ENCODE data around the gene CIB2. TPM values are rescaled to one million over a fixed set of nuclear protein-coding genes. Genes with fewer than 3 reads are reported as not detected.
A peak's percentile ranks its signal among the peaks of the same experiment; 100 is the strongest.

CIB2 gene
- total RNA-seq, 2 donors from 2014 or later, result 16.7 to 23.0 TPM

GRCh38 chr15:78070049-78070700 is 61.1 kb downstream of the CIB2 start:
- no peaks in the 10 kb centered on the region for H3K36me3 ChIP-seq
- TF ChIP-seq POLR2A (IDR thresholded peaks at IDR 0.05) (no peak), POLR2AphosphoS5 (IDR thresholded peaks at IDR 0.05) (no peak)
- TF ChIP-seq, protein P1, sequence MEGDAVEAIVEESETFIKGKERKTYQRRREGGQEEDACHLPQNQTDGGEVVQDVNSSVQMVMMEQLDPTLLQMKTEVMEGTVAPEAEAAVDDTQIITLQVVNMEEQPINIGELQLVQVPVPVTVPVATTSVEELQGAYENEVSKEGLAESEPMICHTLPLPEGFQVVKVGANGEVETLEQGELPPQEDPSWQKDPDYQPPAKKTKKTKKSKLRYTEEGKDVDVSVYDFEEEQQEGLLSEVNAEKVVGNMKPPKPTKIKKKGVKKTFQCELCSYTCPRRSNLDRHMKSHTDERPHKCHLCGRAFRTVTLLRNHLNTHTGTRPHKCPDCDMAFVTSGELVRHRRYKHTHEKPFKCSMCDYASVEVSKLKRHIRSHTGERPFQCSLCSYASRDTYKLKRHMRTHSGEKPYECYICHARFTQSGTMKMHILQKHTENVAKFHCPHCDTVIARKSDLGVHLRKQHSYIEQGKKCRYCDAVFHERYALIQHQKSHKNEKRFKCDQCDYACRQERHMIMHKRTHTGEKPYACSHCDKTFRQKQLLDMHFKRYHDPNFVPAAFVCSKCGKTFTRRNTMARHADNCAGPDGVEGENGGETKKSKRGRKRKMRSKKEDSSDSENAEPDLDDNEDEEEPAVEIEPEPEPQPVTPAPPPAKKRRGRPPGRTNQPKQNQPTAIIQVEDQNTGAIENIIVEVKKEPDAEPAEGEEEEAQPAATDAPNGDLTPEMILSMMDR (IDR thresholded peaks at IDR 0.05), result no peak
- H3K9me3 ChIP-seq, result no peaks in the 10 kb centered on the region
- intact Hi-C loops (cut with DNase I), result no loop called here
- DNase-seq (ENCODE audit: low spot score), result no peak
- peaks cover 45% of the 10 kb centered on the region for H3K4me1 ChIP-seq (replicated peaks)
- WGBS, result 79% methylated on average over 4 of the region's 4 CpGs
- H3K27ac ChIP-seq, result peak overlapping the region in 1 of 2 donors; percentile 64
- no peak overlapping the region for H3K4me3 ChIP-seq
- H3K27me3 ChIP-seq (replicated peaks; ENCODE audit: insufficient read depth), result no peaks in the 10 kb centered on the region

DNA sequence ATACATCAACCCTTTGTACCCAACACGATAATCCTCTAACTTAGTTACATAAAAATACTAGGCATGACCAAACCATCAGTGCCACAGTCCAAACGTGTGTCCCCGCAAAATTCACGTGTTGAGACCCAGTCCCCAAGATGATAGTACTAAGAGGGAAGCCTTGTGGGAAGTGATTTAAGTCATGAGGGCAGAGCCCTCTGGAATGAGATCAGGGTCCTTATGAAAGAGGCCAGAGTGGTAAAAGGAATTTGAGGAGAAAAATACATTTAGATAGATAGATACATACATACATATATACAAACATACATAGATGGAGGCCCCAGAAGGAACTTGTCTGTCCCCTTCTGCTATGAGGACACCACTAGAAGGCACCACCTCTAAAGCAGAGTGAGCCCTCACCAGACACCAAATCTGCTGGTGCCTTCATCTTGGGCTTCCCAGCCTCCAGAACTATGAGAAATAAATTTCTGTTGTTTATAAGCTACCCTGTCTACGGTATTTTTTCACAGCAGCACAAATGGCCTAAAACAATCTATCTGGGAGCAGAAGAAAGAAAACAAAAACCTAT is 61.7 kb downstream of the CIB2 start:
- Histone ChIP-seq H3K4me1 (replicated peaks) (peaks cover 42% of the 10 kb centered on the region), H3K27ac (peak overlapping the region; percentile 2 to 64), H3K27me3 (replicated peaks; ENCODE audit: insufficient read depth) (no peaks in the 10 kb centered on the region), H3K4me3 (no peak overlapping the region), H3K36me3 (no peaks in the 10 kb centered on the region), H3K9me3 (no peaks in the 10 kb centered on the region)
- intact Hi-C loops (cut with DNase I), result no loop called here
- no peak for DNase-seq (ENCODE audit: low spot score)
- WGBS, result 55% methylated on average over 5 of the region's 5 CpGs
- no peak for TF ChIP-seq POLR2AphosphoS5 (IDR thresholded peaks at IDR 0.05)
- TF ChIP-seq, protein P1 (IDR thresholded peaks at IDR 0.05), result no peak

DNA sequence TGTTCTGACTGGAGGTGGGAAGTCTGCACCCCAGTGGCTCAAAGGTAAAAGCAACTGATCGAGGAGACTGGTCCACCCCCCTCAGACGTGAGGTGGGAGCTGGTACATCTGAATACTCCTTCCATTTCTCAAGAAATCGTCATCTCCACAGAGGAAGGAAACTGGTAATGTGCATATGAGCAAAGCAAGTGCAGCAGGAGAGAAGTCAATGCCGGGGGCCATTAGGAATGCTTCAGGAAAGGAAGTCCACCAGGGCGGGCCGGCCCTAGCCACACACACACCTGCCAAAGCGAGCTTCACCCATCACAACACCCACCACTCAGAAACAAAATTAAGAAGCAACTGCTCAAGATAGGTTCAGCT is 62.2 kb downstream of the CIB2 start:
- H3K4me3 ChIP-seq, result no peak overlapping the region
- 60% methylated on average over 7 of the region's 7 CpGs for WGBS
- intact Hi-C loops (cut with DNase I), result no loop called here

GRCh38 chr15:78067328-78068228 is 63.7 kb downstream of the CIB2 start:
- no peak overlapping the region for H3K4me3 ChIP-seq
- H3K9me3 ChIP-seq, result no peaks in the 10 kb centered on the region
- peak overlapping the region; percentile 56 to 64 for H3K27ac ChIP-seq
- intact Hi-C loops (cut with DNase I), result no loop called here
- whole genome bisulfite sequencing, result 0% methylated on average over 1 of the region's 1 CpG
- H3K4me1 ChIP-seq (replicated peaks), result peaks cover 32% of the 10 kb centered on the region
- no peaks in the 10 kb centered on the region for H3K36me3 ChIP-seq
- TF ChIP-seq POLR2A (IDR thresholded peaks at IDR 0.05), result no peak
- no peak for TF ChIP-seq POLR2AphosphoS5 (IDR thresholded peaks at IDR 0.05)
- TF ChIP-seq, protein P1 (IDR thresholded peaks at IDR 0.05), result no peak
- DNase-seq (ENCODE audit: low spot score), result peak; percentile 21
- no peaks in the 10 kb centered on the region for H3K27me3 ChIP-seq (replicated peaks; ENCODE audit: insufficient read depth)

More for the DNA sequence above, 62.2 kb downstream of the CIB2 start:
- H3K9me3 ChIP-seq, result no peaks in the 10 kb centered on the region
- no peaks in the 10 kb centered on the region for H3K36me3 ChIP-seq
- TF ChIP-seq POLR2AphosphoS5 (IDR thresholded peaks at IDR 0.05) (no peak), POLR2A (IDR thresholded peaks at IDR 0.05) (no peak)
- TF ChIP-seq, protein P1 (IDR thresholded peaks at IDR 0.05), result no peak
- DNase-seq (ENCODE audit: low spot score), result no peak
- peak overlapping the region; percentile 2 to 64 for H3K27ac ChIP-seq
- no peaks in the 10 kb centered on the region for H3K27me3 ChIP-seq (replicated peaks; ENCODE audit: insufficient read depth)
- H3K4me1 ChIP-seq (replicated peaks), result peaks cover 42% of the 10 kb centered on the region

Data from prostate gland (tissue), 2 donors.